Neutrophil (primary cell): ENCODE results near the gene GATAD2B.

ENCODE experiments used
- H3K27ac ChIP-seq: fragments of 200-600 bp; sonication (generic); 2 replicates; pipeline ENCODE4 v1.5.1; 2016; ENCODE audit warnings: mild to moderate bottlenecking, moderate library complexity
- H3K27me3 ChIP-seq: fragments of 200-600 bp; sonication (generic); 2 replicates; pipeline ENCODE4 v1.6.0; 2016; ENCODE audit warnings: mild to moderate bottlenecking
- H3K36me3 ChIP-seq: fragments of 200-600 bp; sonication (generic); 2 replicates; pipeline ENCODE4 v1.5.1; 2017
- H3K4me1 ChIP-seq, 2 experiments: fragments of 200-600 bp in 1 of 2; sonication (generic) in 1 of 2; 1 replicate in 1 of 2; 2 replicates in 1 of 2; pipeline versions ENCODE4 v1.5.1 to v1.6.1; 2013 to 2016; ENCODE audit warnings: low read depth in 1 of 2, low read length in 1 of 2, mild to moderate bottlenecking in 1 of 2, moderate library complexity in 1 of 2; ENCODE audit not compliant: control insufficient read depth in 1 of 2, insufficient read depth in 1 of 2
- H3K4me3 ChIP-seq, 2 experiments: fragments of 200-600 bp in 1 of 2; sonication (generic) in 1 of 2; 1 replicate in 1 of 2; 2 replicates in 1 of 2; pipeline ENCODE4 v1.5.1; 2013 to 2016; ENCODE audit warnings: low read depth in 1 of 2, low read length in 1 of 2, mild to moderate bottlenecking in 1 of 2, moderate library complexity in 1 of 2
- H3K9me3 ChIP-seq: fragments of 200-600 bp; sonication (generic); 2 replicates; pipeline ENCODE4 v1.5.1; 2016
- CTCF ChIP-seq: fragments of 200-600 bp; sonication (generic); IDR thresholded peaks from 2 replicates; pipeline ENCODE4 v1.5.1; 2016; ENCODE audit warnings: antibody characterized with exemption

Gene GATAD2B

DNA sequence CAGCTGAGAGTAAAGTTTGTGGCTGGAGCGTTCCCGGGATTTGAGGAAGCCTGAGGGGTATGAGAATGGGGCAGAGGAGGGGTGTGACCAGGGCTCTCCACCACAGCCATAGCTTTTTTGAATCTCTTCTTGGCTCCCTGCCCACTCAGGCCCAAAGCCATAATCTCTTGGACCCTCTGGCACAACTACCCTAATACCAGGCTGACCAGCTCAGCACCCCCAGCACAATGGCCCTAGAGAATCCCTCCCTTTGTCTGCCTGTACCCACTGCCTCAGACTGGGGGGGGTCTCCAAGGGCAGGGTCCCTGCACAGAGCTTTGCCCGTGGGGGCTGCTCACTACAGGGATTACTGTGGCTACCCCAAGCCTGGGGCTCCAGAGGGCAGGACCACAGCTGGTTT, 16.2 kb upstream of the GATAD2B start:
- TF ChIP-seq CTCF = no peak
- Histone ChIP-seq H3K9me3 (no peaks in the 10 kb centered on the region), H3K27me3 (no peaks in the 10 kb centered on the region), H3K4me3 (no peak overlapping the region), H3K27ac (peak overlapping the region; percentile 43), H3K36me3 (peaks cover 93% of the 10 kb centered on the region), H3K4me1 (peaks cover 14 to 19% of the 10 kb centered on the region in 2 experiments)

DNA sequence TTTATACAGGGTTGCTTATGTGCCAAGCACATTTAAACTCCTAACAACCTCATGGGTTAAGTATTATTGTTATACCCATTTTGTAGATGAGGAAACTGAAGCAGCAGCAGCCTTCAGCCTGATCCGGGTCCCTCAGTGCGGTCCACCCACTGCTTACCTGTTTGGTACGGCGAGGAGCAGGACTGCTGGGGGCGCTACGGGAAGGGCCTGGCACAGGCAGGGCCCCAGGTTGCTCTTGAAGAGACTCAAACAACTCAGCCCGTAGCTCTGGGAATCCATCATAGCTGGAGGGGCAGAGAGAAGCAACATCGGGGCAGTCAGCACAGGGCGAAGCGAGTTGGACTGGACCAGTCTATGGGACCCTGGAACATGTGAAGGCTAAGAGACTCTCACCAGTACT, 14.6 kb upstream of the GATAD2B start:
- no peaks in the 10 kb centered on the region for H3K9me3 ChIP-seq
- H3K4me3 ChIP-seq = no peak overlapping the region
- H3K4me1 ChIP-seq = peaks cover 0 to 4% of the 10 kb centered on the region in 2 experiments
- H3K27me3 ChIP-seq = no peaks in the 10 kb centered on the region
- H3K27ac ChIP-seq = no peak overlapping the region
- TF ChIP-seq CTCF = no peak
- H3K36me3 ChIP-seq = peaks cover 100% of the 10 kb centered on the region

- no peak for TF ChIP-seq CTCF
- Histone ChIP-seq H3K4me3 (no peak overlapping the region), H3K9me3 (no peaks in the 10 kb centered on the region), H3K27me3 (no peaks in the 10 kb centered on the region), H3K4me1 (no peaks in the 10 kb centered on the region), H3K36me3 (peaks cover 99% of the 10 kb centered on the region), H3K27ac (no peak overlapping the region)
Observed at GRCh38 chr1:153936011-153936802, 13.4 kb upstream of the GATAD2B start.

- no peak for TF ChIP-seq CTCF
- no peaks in the 10 kb centered on the region for H3K27me3 ChIP-seq
- no peaks in the 10 kb centered on the region for H3K4me1 ChIP-seq
- peak overlapping the region; percentile 6 for H3K27ac ChIP-seq
- H3K36me3 ChIP-seq = peaks cover 99% of the 10 kb centered on the region
- no peaks in the 10 kb centered on the region for H3K9me3 ChIP-seq
- no peak overlapping the region for H3K4me3 ChIP-seq
Observed at GRCh38 chr1:153934746-153935145, 12.0 kb upstream of the GATAD2B start.

GRCh38 chr1:153933955-153934354, 11.2 kb upstream of the GATAD2B start:
- peaks cover 99% of the 10 kb centered on the region for H3K36me3 ChIP-seq

More at GRCh38 chr1:153933955-153934354, 11.2 kb upstream of the GATAD2B start:
- Histone ChIP-seq H3K4me1 (no peaks in the 10 kb centered on the region), H3K27ac (peak overlapping the region; percentile 23), H3K4me3 (no peak overlapping the region), H3K9me3 (no peaks in the 10 kb centered on the region), H3K27me3 (no peaks in the 10 kb centered on the region)
- TF ChIP-seq CTCF = no peak
